OCI-LY7 (cell line): Measurements from ENCODE around the gene RSRP1.
"Not testable (repeated sequence)": the region's sequence is repeated elsewhere in the genome, so short reads cannot be mapped to it uniquely, and the experiment has no call there.

ENCODE experiments used
- EZH2phosphoT487 ChIP-seq: fragments of 200-600 bp; sonication (generic); IDR thresholded peaks from 2 replicates; pipeline ENCODE4 v1.6.1; 2018; ENCODE audit warnings: low read depth, borderline replicate concordance, mild to moderate bottlenecking, mixed run types, antibody characterized with exemption, low read length, moderate library complexity, mixed read lengths
- TF ChIP-seq, protein P1 (sequence below): fragments of 200-600 bp; sonication (generic); conservative IDR thresholded peaks from 2 replicates; pipeline ENCODE4 v1.5.1; 2014; ENCODE audit warnings: mild to moderate bottlenecking, antibody characterized with exemption, low read length, moderate library complexity, mixed read lengths

GRCh38 chr1:25290043-25290442, 42.8 kb upstream of the RSRP1 start:
- TF ChIP-seq, protein P1, sequence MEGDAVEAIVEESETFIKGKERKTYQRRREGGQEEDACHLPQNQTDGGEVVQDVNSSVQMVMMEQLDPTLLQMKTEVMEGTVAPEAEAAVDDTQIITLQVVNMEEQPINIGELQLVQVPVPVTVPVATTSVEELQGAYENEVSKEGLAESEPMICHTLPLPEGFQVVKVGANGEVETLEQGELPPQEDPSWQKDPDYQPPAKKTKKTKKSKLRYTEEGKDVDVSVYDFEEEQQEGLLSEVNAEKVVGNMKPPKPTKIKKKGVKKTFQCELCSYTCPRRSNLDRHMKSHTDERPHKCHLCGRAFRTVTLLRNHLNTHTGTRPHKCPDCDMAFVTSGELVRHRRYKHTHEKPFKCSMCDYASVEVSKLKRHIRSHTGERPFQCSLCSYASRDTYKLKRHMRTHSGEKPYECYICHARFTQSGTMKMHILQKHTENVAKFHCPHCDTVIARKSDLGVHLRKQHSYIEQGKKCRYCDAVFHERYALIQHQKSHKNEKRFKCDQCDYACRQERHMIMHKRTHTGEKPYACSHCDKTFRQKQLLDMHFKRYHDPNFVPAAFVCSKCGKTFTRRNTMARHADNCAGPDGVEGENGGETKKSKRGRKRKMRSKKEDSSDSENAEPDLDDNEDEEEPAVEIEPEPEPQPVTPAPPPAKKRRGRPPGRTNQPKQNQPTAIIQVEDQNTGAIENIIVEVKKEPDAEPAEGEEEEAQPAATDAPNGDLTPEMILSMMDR, result 0 out of 2 replicates have a peak, but pooled peaks have one; percentile 22
- TF ChIP-seq EZH2phosphoT487, result not testable (repeated sequence)
